ENCODE data around the gene RAPH1.
"Not testable (repeated sequence)": the region's sequence is repeated elsewhere in the genome, so short reads cannot be mapped to it uniquely, and the experiment has no call there.

Gene RAPH1

GRCh38 chr2:203548887-203549286 lies 13.8 kb upstream of the RAPH1 start:
- DNase-seq (ENCODE audit: low spot score), result no peak

GRCh38 chr2:203547356-203547755 lies 12.3 kb upstream of the RAPH1 start:
- no peak for DNase-seq (ENCODE audit: low spot score)

GRCh38 chr2:203544402-203544801 lies 9.3 kb upstream of the RAPH1 start:
- DNase-seq (ENCODE audit: low spot score), result no peak

GRCh38 chr2:203543898-203544328 lies 8.8 kb upstream of the RAPH1 start:
- DNase-seq (ENCODE audit: low spot score), result no peak

- not testable (repeated sequence) for DNase-seq (ENCODE audit: low spot score)
Measured at GRCh38 chr2:203540598-203540997, 5.5 kb upstream of the RAPH1 start.

- not testable (repeated sequence) for DNase-seq (ENCODE audit: low spot score)
Measured at GRCh38 chr2:203538237-203538636, 3.1 kb upstream of the RAPH1 start.

GRCh38 chr2:203536586-203536951 lies 1.5 kb upstream of the RAPH1 start:
- not testable (repeated sequence) for DNase-seq (ENCODE audit: low spot score)

- DNase-seq (ENCODE audit: low spot score), result no peak
Measured at GRCh38 chr2:203535784-203536585, 884 bp upstream of the RAPH1 start.

- no peak for DNase-seq (ENCODE audit: low spot score)
Measured at GRCh38 chr2:203534621-203535077, 452 bp downstream of the RAPH1 start.

GRCh38 chr2:203533676-203534591 lies 1.2 kb downstream of the RAPH1 start:
- DNase-seq (ENCODE audit: low spot score), result no peak

- no peak for DNase-seq (ENCODE audit: low spot score)
Measured at GRCh38 chr2:203532957-203533658, 2.0 kb downstream of the RAPH1 start.

GRCh38 chr2:203527719-203528118 lies 7.4 kb downstream of the RAPH1 start:
- no peak for DNase-seq (ENCODE audit: low spot score)

- DNase-seq (ENCODE audit: low spot score), result not testable (repeated sequence)
Measured at GRCh38 chr2:203513268-203513667, 21.8 kb downstream of the RAPH1 start.

- DNase-seq (ENCODE audit: low spot score), result no peak
Measured at GRCh38 chr2:203510941-203511305, 24.2 kb downstream of the RAPH1 start.

- DNase-seq (ENCODE audit: low spot score), result no peak
Measured at GRCh38 chr2:203510256-203510940, 24.7 kb downstream of the RAPH1 start.

GRCh38 chr2:203503460-203503859 lies 31.6 kb downstream of the RAPH1 start:
- not testable (repeated sequence) for DNase-seq (ENCODE audit: low spot score)

GRCh38 chr2:203501873-203502272 lies 33.2 kb downstream of the RAPH1 start:
- no peak for DNase-seq (ENCODE audit: low spot score)

- no peak for DNase-seq (ENCODE audit: low spot score)
Measured at GRCh38 chr2:203500951-203501350, 34.1 kb downstream of the RAPH1 start.

- DNase-seq (ENCODE audit: low spot score), result no peak
Measured at GRCh38 chr2:203500297-203500696, 34.8 kb downstream of the RAPH1 start.

- DNase-seq (ENCODE audit: low spot score), result no peak
Measured at GRCh38 chr2:203498161-203498560, 36.9 kb downstream of the RAPH1 start.

- no peak for DNase-seq (ENCODE audit: low spot score)
Measured at GRCh38 chr2:203492965-203493364, 42.1 kb downstream of the RAPH1 start.

GRCh38 chr2:203490391-203490790 lies 44.7 kb downstream of the RAPH1 start:
- DNase-seq (ENCODE audit: low spot score), result no peak
